Neutrophil (primary cell): ENCODE data around the gene AUNIP.

Source experiments
- H3K27ac ChIP-seq: fragments of 200-600 bp; sonication (generic); 2 replicates; pipeline ENCODE4 v1.5.1; 2016; ENCODE audit warnings: mild to moderate bottlenecking, moderate library complexity
- H3K27me3 ChIP-seq: fragments of 200-600 bp; sonication (generic); 2 replicates; pipeline ENCODE4 v1.6.0; 2016; ENCODE audit warnings: mild to moderate bottlenecking
- H3K36me3 ChIP-seq: fragments of 200-600 bp; sonication (generic); 2 replicates; pipeline ENCODE4 v1.5.1; 2017
- H3K4me1 ChIP-seq, 2 experiments: fragments of 200-600 bp in 1 of 2; sonication (generic) in 1 of 2; 1 replicate in 1 of 2; 2 replicates in 1 of 2; pipeline versions ENCODE4 v1.5.1 to v1.6.1; 2013 to 2016; ENCODE audit warnings: low read depth in 1 of 2, low read length in 1 of 2, mild to moderate bottlenecking in 1 of 2, moderate library complexity in 1 of 2; ENCODE audit not compliant: control insufficient read depth in 1 of 2, insufficient read depth in 1 of 2
- H3K4me3 ChIP-seq, 2 experiments: fragments of 200-600 bp in 1 of 2; sonication (generic) in 1 of 2; 1 replicate in 1 of 2; 2 replicates in 1 of 2; pipeline ENCODE4 v1.5.1; 2013 to 2016; ENCODE audit warnings: low read depth in 1 of 2, low read length in 1 of 2, mild to moderate bottlenecking in 1 of 2, moderate library complexity in 1 of 2
- H3K9me3 ChIP-seq: fragments of 200-600 bp; sonication (generic); 2 replicates; pipeline ENCODE4 v1.5.1; 2016
- TF ChIP-seq, protein P1 (sequence below): fragments of 200-600 bp; sonication (generic); IDR thresholded peaks from 2 replicates; pipeline ENCODE4 v1.5.1; 2016; ENCODE audit warnings: antibody characterized with exemption

Gene AUNIP

GRCh38 chr1:25905680-25906643 lies 46.7 kb upstream of the AUNIP start, which contains the start of gene STMN1:
Gene STMN1, minus strand, starts transcription at chr1:25906419. Its CDS starts 1,743 bp downstream, at chr1:25904676.
- Histone ChIP-seq H3K9me3 (no peaks in the 10 kb centered on the region), H3K36me3 (no peaks in the 10 kb centered on the region), H3K27me3 (peaks cover 28% of the 10 kb centered on the region), H3K27ac (peak within 1 kb of the TSS; percentile 57), H3K4me1 (peaks cover 21 to 25% of the 10 kb centered on the region in 2 experiments), H3K4me3 (peak within 1 kb of the TSS; percentile 65 to 83)
- TF ChIP-seq, protein P1, sequence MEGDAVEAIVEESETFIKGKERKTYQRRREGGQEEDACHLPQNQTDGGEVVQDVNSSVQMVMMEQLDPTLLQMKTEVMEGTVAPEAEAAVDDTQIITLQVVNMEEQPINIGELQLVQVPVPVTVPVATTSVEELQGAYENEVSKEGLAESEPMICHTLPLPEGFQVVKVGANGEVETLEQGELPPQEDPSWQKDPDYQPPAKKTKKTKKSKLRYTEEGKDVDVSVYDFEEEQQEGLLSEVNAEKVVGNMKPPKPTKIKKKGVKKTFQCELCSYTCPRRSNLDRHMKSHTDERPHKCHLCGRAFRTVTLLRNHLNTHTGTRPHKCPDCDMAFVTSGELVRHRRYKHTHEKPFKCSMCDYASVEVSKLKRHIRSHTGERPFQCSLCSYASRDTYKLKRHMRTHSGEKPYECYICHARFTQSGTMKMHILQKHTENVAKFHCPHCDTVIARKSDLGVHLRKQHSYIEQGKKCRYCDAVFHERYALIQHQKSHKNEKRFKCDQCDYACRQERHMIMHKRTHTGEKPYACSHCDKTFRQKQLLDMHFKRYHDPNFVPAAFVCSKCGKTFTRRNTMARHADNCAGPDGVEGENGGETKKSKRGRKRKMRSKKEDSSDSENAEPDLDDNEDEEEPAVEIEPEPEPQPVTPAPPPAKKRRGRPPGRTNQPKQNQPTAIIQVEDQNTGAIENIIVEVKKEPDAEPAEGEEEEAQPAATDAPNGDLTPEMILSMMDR = no peak

GRCh38 chr1:25904943-25905679 lies 45.9 kb upstream of the AUNIP start:
- TF ChIP-seq, protein P1 = no peak
- Histone ChIP-seq H3K4me1 (peaks cover 21 to 25% of the 10 kb centered on the region in 2 experiments), H3K9me3 (no peaks in the 10 kb centered on the region)

DNA sequence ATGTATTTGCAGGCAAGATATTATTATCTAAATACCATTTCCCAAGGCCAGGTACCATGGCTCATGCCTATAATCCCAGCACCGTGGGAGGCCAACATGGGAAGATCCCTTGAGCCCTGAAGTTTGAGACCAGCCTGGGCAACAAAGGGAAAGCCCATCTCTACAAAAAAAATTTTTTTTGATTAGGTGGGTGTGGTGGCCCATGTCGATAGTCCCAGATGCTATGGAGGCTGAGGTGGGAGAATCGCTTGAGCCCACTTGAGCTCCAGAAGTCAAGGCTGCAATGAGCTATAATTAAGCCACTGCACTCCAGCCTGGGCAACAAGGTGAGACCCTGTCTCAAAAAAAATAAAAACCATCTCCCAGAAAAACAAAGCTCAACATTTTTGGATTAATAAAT lies 44.7 kb upstream of the AUNIP start:
- Histone ChIP-seq H3K4me1 (peaks cover 21 to 25% of the 10 kb centered on the region in 2 experiments), H3K27ac (no peak overlapping the region), H3K4me3 (no peak overlapping the region), H3K27me3 (peaks cover 28% of the 10 kb centered on the region), H3K36me3 (peaks cover 10% of the 10 kb centered on the region), H3K9me3 (no peaks in the 10 kb centered on the region)
- TF ChIP-seq, protein P1 = no peak

More at GRCh38 chr1:25904943-25905679, 45.9 kb upstream of the AUNIP start:
- peaks cover 28% of the 10 kb centered on the region for H3K27me3 ChIP-seq
- peak overlapping the region; percentile 57 for H3K27ac ChIP-seq
- no peaks in the 10 kb centered on the region for H3K36me3 ChIP-seq
- H3K4me3 ChIP-seq = peak overlapping the region; percentile 65 to 83

- Histone ChIP-seq H3K36me3 (peaks cover 21% of the 10 kb centered on the region), H3K4me3 (no peak overlapping the region), H3K9me3 (no peaks in the 10 kb centered on the region), H3K27ac (no peak overlapping the region), H3K4me1 (peaks cover 21 to 25% of the 10 kb centered on the region in 2 experiments), H3K27me3 (peaks cover 20% of the 10 kb centered on the region)
- TF ChIP-seq, protein P1 = no peak
These were observed 43.2 kb upstream of the AUNIP start for GRCh38 chr1:25902462-25902861.

DNA sequence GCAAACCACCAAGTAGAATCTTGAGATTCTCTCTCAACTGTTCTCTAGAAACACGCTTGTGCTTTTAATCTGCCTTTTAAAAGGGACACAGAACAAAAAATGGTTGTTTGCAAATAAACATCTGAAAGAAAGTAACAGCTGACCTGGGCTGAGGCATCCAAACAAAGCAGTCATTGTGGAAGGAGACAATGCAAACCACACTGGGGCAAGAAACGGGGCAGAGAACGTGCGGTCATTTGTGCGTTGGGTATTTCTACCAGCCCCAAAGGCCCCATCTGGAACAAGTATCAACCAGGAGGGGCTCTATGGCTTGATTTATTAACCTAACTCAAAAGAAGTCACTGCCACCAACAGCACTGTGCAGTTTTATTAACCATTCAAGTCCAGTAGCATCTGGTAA lies 41.0 kb upstream of the AUNIP start:
- no peak overlapping the region for H3K27ac ChIP-seq
- H3K27me3 ChIP-seq = no peaks in the 10 kb centered on the region
- H3K9me3 ChIP-seq = no peaks in the 10 kb centered on the region
- peaks cover 14% of the 10 kb centered on the region in 2 experiments for H3K4me1 ChIP-seq
- TF ChIP-seq, protein P1 = no peak
- peaks cover 21% of the 10 kb centered on the region for H3K36me3 ChIP-seq
- no peak overlapping the region for H3K4me3 ChIP-seq
